ENCODE data around the gene KLHL5.
"Not testable (repeated sequence)": the region's sequence is repeated elsewhere in the genome, so short reads cannot be mapped to it uniquely, and the experiment has no call there.

KLHL5 gene, protein sequence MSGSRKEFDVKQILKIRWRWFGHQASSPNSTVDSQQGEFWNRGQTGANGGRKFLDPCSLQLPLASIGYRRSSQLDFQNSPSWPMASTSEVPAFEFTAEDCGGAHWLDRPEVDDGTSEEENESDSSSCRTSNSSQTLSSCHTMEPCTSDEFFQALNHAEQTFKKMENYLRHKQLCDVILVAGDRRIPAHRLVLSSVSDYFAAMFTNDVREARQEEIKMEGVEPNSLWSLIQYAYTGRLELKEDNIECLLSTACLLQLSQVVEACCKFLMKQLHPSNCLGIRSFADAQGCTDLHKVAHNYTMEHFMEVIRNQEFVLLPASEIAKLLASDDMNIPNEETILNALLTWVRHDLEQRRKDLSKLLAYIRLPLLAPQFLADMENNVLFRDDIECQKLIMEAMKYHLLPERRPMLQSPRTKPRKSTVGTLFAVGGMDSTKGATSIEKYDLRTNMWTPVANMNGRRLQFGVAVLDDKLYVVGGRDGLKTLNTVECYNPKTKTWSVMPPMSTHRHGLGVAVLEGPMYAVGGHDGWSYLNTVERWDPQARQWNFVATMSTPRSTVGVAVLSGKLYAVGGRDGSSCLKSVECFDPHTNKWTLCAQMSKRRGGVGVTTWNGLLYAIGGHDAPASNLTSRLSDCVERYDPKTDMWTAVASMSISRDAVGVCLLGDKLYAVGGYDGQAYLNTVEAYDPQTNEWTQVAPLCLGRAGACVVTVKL

GRCh38 chr4:39062094-39062769 lies at the start of gene KLHL5:
KLHL5 (plus strand) TSS chr4:39062232; CDS start chr4:39062653, 421 bp downstream.
- DNase-seq (ENCODE audit: low read depth), result no peak

DNA sequence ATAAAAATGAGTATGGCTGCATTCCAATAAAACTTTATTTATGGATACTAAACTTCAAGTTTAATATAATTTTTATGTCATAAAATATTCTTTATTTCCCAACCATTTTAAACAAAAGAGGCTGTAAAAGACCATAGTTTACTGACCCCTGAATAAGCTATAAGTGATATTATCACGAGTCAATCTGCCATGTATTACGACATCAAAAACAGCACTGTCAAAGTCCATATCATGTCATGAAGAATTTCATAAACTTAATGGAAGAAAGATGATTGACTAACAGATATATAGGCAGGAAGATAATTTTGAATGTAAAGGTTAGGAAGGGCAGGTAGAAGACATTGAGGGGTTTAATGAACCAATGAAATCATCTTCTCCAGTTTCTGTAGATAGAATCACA lies 48.0 kb upstream of the KLHL5 start:
- DNase-seq (ENCODE audit: low read depth), result no peak

DNA sequence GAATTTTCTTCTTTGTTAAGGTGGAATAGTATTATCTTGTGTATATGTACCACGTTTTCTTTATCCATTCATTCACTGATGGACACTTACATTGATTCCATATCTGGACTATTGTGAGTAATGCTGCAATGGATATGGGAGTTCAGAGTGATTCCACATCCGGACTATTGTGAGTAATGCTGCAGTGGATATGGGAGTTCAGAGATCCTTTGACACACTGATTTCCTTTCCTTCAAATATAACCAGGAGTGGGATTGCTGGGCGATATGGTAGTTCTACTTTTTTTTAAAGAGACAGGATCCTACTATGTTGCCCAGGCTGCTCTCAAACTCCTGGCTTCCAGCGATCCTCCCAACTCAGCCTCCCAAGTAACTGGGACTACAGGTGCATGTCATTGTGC lies 41.9 kb upstream of the KLHL5 start:
- no peak for DNase-seq (ENCODE audit: low read depth)

DNA sequence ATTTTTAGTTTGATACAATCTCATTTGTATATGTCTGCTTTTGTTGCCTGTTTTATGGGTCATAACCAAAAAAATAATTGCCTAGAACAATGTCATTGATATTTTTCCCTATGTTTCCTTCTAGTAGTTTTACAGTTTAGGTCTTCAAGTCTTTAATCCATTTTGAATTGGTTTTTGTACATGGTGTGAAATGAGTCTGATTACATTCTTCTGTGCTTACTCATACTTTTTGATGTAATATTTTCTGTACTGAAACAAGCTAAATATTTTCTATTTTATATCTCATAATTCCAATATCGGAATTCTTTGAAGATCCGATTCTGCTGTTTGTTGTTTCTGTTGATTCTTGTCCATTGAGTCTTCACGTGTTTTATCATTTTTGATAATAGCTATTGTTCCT lies 40.4 kb upstream of the KLHL5 start:
- no peak for DNase-seq (ENCODE audit: low read depth)

- DNase-seq (ENCODE audit: low read depth), result no peak
These were observed 39.8 kb upstream of the KLHL5 start for GRCh38 chr4:39022241-39022640.

DNA sequence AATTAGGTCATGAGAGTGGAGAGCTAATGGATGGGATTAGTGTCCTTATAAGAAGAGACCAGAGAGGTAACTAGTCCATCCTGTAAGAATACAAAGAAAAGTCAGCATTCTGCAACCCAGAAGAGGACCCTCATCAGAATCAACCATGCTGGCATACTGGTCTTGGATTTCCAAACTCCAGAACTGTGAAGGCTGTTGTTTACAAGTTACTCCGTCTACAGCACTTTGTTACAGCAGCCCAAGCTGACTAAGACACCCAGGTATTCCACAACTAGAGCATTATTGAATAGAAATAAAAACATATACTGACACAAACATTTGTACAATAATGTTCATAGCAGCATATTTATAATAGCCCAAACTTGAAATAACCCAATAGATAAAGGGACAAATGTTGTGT lies 39.0 kb upstream of the KLHL5 start:
- no peak for DNase-seq (ENCODE audit: low read depth)

GRCh38 chr4:39024311-39024865 lies 37.6 kb upstream of the KLHL5 start:
- DNase-seq (ENCODE audit: low read depth), result no peak

- no peak for DNase-seq (ENCODE audit: low read depth)
These were observed 36.4 kb upstream of the KLHL5 start for GRCh38 chr4:39025552-39026085.

DNA sequence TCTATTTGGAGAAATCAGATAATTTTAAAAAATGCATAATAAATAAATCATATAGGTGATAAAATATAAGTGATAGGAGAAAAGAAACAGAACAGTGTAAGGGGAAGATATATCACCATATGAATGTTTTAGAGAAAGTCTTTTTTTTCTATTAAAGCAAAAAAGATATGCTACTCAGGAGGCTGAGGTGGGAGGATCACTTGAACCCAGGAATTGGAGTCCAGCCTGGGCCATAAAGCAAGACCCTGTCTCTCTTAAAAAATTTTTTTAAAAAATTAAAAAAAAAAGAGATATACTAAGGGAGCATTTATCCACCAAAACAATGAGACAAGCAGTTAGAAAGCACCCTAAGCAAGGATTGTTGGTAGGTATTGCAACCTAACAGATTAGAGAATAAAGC lies 35.9 kb upstream of the KLHL5 start:
- DNase-seq (ENCODE audit: low read depth), result no peak

GRCh38 chr4:39029752-39030694 lies 32.0 kb upstream of the KLHL5 start:
- DNase-seq (ENCODE audit: low read depth), result no peak

GRCh38 chr4:39030725-39031124 lies 31.3 kb upstream of the KLHL5 start:
- DNase-seq (ENCODE audit: low read depth), result no peak

DNA sequence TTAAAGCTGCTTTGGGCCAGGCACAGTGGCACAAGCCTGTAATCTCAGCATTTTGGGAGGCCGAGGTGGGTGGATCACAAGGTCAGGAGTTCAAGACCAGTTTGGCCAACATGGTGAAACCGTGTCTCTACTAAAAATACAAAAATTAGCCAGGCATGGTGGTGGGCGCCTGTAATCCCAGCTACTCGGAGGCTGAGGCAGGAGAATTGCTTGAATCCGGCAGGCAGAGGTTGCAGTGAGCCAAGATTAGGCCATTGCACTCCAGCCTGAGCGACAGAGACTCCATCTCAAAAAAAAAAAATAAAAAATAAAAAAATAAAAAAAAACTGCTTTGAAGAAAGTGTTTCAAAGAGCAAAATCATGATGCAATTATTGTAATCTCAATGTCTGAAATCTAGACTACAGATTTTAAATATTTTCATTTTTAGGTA lies 30.4 kb upstream of the KLHL5 start:
- not testable (repeated sequence) for DNase-seq (ENCODE audit: low read depth)

DNA sequence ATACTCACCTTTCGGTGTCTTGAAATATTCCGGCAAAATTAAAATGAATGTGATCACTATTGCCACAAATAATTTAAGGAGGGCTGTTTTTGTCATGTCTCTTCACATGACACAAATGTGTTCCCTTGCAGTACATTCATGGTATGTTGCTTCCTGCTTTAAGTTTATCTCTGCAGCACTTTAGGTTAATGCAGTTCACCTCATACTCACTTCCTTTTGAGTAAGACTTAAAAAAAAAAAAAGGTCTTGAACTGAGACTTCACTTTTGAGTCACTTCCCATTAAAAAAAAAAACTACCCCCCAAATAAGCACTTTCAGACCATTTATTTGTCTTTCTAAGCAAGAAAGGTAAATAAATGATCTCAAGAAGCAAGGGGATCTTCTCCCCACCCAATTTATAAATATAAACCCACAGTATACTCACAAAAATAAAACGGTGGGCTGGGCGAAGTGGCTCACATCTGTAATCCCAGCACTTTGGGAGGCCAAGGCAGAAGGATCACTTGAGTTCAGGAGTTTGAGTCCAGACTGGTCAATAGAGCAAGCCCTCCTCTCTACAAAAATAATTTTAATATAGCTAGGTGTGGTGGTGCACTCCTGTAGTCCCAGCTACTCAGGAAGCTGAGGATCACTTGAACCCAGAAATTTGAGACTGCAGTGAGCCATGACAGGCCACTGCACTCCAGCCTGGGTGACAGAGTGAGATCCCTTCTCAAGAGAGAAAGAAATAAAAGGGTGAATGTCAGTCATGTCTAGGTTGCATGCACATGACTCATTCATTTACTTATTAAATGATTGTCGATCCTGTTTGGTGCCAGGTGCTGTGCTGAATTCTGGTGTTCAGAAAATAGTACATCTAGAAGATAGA lies 29.6 kb upstream of the KLHL5 start, which contains the start of gene TMEM156:
Gene TMEM156, minus strand, starts transcription at position 192 of the 868 bp plus-strand sequence. Its CDS starts 96 bp downstream, at position 96.
- DNase-seq (ENCODE audit: low read depth), result no peak

- DNase-seq (ENCODE audit: low read depth), result no peak
These were observed 25.9 kb upstream of the KLHL5 start for GRCh38 chr4:39036172-39036571.

DNA sequence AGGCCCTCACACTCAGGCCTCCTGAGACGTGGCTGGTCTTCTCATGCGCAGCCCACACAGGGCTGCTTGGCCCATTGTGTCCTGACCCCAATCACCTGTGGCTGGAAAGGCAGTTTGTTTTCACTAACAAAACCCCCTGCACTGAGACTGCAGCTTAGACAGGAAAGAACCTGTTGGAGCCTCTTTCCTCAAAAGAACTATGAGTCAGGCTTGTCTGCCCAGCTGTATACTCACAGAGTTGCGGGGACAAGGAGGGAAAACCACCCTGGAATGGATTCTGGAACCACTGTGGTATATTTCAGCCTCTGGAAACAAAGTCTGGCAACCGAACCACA lies 24.6 kb upstream of the KLHL5 start:
- DNase-seq (ENCODE audit: low read depth), result no peak

DNA sequence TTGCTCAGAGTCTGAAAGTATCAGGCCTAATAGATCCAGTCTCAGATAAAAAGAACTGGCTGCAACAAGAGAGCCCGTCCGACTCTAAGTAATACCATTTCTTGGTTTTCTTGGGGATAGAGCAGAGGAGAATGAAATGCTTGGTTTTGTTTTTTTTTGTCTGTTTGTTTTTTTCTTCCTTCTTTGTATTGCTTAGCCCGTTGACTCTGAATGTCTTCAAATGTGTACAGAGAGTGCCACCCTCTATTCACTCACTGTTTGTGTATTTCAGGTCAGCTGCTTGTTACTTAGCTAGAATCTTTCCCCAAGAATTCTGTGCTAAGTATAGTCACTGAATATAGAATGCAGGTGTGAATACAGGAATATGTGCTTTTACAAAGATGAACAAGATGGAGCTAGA lies 24.1 kb upstream of the KLHL5 start:
- no peak for DNase-seq (ENCODE audit: low read depth)

- DNase-seq (ENCODE audit: low read depth), result no peak
These were observed 22.9 kb upstream of the KLHL5 start for GRCh38 chr4:39039108-39039507.

- DNase-seq (ENCODE audit: low read depth), result no peak
These were observed 19.7 kb upstream of the KLHL5 start for GRCh38 chr4:39042366-39042765.

DNA sequence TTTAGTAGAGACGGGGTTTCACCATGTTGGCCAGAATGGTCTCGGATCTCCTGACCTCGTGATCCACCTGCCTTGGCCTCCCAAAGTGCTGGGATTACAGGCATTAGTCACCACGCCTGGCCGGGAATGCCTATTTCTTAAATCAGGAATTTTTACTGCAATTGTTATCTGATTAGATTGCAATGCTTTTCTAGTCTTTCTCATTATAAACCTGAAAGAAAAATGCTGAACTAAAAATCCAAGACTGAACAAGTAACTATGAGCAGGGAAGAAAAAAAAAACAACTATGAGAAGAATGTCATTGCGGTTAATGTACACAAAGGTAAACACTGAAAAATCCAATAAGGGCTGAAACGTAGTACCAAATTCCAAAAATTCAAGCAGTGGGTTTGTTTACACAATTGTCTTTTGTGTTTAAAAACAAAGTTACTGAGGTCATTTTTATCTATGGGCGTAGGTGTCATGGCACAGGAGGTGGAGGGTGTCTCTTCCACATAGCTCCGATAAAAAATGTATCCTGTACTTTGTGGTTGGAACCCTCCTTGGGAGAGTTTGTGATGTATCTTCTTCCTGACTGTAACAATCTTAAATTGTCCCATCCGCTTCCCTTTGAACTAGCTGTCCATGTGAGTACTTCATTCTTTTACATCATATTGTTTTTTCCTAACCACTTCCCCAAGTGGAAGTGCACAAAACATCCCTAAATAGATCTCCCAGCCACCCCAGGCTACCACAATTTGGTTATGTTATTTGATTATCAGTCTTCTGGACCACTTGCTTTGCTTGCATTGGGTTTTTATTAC lies 18.8 kb upstream of the KLHL5 start:
- DNase-seq (ENCODE audit: low read depth), result no peak

Data from T-helper 22 cell (primary cell).